Sigmoid colon (tissue), 7 donors: ENCODE data around the gene RAB3C. TPM values are rescaled to one million over a fixed set of nuclear protein-coding genes. Genes with fewer than 3 reads are reported as not detected.

Source experiments
- DNase-seq: peaks from one replicate; pipeline ENCODE4 v3.0.0-alpha.2; 2019
- H3K27ac ChIP-seq, 4 donors: fragments of 200-600 bp; sonication (generic); one replicate each; pipeline ENCODE4 v1.5.1; 2016 to 2019; ENCODE audit warnings: mild to moderate bottlenecking in 1 of 4
- H3K27me3 ChIP-seq, 3 donors: fragments of 200-600 bp; sonication (generic); one replicate each; pipeline ENCODE4 v1.5.1; 2019; ENCODE audit warnings: mild to moderate bottlenecking in 1 of 3
- H3K36me3 ChIP-seq, 4 donors: fragments of 200-600 bp; sonication (generic); one replicate each; pipeline ENCODE4 v1.5.1; 2016 to 2019
- H3K4me1 ChIP-seq, 4 donors: fragments of 200-600 bp; sonication (generic); one replicate each; pipeline ENCODE4 v1.5.1; 2017 to 2019
- H3K4me3 ChIP-seq, 4 donors: fragments of 200-600 bp; sonication (generic); one replicate each; pipeline ENCODE4 v1.5.1; 2017 to 2019; ENCODE audit warnings: mild to moderate bottlenecking in 2 of 4, moderate library complexity in 1 of 4
- H3K9me3 ChIP-seq, 4 donors: fragments of 200-600 bp in 3 of 4; sonication (generic) in 3 of 4; one replicate each; pipeline versions ENCODE4 v1.5.1 to v1.6.1; 2013 to 2019
- CTCF ChIP-seq, 4 experiments: fragments of 450-650 bp in 3 of 4; fragments of 200-600 bp in 1 of 4; IDR thresholded peaks; one replicate each; pipeline ENCODE4 v1.5.1; 2016 to 2019; ENCODE audit warnings: antibody characterized with exemption in 4 of 4, mild to moderate bottlenecking in 3 of 4, moderate library complexity in 2 of 4
- EP300 ChIP-seq, 4 donors: sonication (generic); formaldehyde crosslinking; IDR thresholded peaks; one replicate each; pipeline ENCODE4 v1.6.1; 2017; ENCODE audit warnings: antibody characterized with exemption in 4 of 4
- POLR2A ChIP-seq, 2 donors: fragments of 450-650 bp; IDR thresholded peaks; one replicate each; pipeline ENCODE4 v1.6.1; 2016; ENCODE audit warnings: antibody characterized with exemption in 2 of 2, mild to moderate bottlenecking in 2 of 2, moderate library complexity in 2 of 2
- POLR2AphosphoS5 ChIP-seq, 4 donors: sonication (generic); formaldehyde crosslinking; IDR thresholded peaks; one replicate each; pipeline ENCODE4 v1.6.1; 2017; ENCODE audit warnings: antibody characterized with exemption in 4 of 4
- WGBS, 2 donors: extraction: QIAGEN DNeasy Blood & Tissue Kit; methylation state at CpG; one replicate each; pipeline ENCODE4 v1.1.7; 2013; 5-methylcytosine and 5-hydroxymethylcytosine counted together
- intact Hi-C: fragments of 100-400 bp; cut with DNase I; formaldehyde crosslinking; loops from one replicate; pipeline ENCODE4 v1.15.1; 2023
- polyA plus RNA-seq, 3 donors: library from polyadenylated mRNA; stranded (reverse); fragments of 200-250 nt; gene quantifications; one replicate each; pipeline ENCODE4 v1.2.3, GENCODE V29; 2013
- total RNA-seq, 4 donors: library from RNA; depleted of rRNA; stranded (reverse); fragments of >200 nt; gene quantifications; one replicate each; pipeline ENCODE4 v1.1.0, GENCODE V29; 2016
- donor health status: healthy with polysubstance abuse.
- donor health status: Bipolar disorder and iron deficiency.
- donor health status: healthy.

The RAB3C gene
- total and polyA plus RNA-seq, 7 donors, result under 0.01 to 17.6 (median 2.4) TPM; not detected in 1

GRCh38 chr5:58736214-58736613 lies 153.3 kb downstream of the RAB3C start:
- TF ChIP-seq POLR2A (IDR thresholded peaks at IDR 0.05) (no peak), CTCF (IDR thresholded peaks at IDR 0.05) (no peak), POLR2AphosphoS5 (IDR thresholded peaks at IDR 0.05) (no peak), EP300 (IDR thresholded peaks at IDR 0.05) (no peak)
- no peaks in the 10 kb centered on the region for H3K9me3 ChIP-seq
- no peaks in the 10 kb centered on the region for H3K27me3 ChIP-seq
- 90 to 92% methylated on average over 5 of the region's 5 CpGs for WGBS, 2 donors
- H3K4me3 ChIP-seq, result no peak overlapping the region
- DNase-seq, result no peak
- intact Hi-C loops, result no loop called here
- no peaks in the 10 kb centered on the region for H3K4me1 ChIP-seq
- no peak overlapping the region for H3K27ac ChIP-seq
- H3K36me3 ChIP-seq, result no peaks in the 10 kb centered on the region

- H3K4me1 ChIP-seq, result no peaks in the 10 kb centered on the region
- no peaks in the 10 kb centered on the region for H3K36me3 ChIP-seq
- H3K4me3 ChIP-seq, result no peak overlapping the region
- H3K27ac ChIP-seq, result no peak overlapping the region
- intact Hi-C loops, result no loop called here
- TF ChIP-seq POLR2AphosphoS5 (IDR thresholded peaks at IDR 0.05), result no peak
- no peak for TF ChIP-seq EP300 (IDR thresholded peaks at IDR 0.05)
- TF ChIP-seq POLR2A (IDR thresholded peaks at IDR 0.05), result no peak
- TF ChIP-seq CTCF (IDR thresholded peaks at IDR 0.05), result no peak
- H3K9me3 ChIP-seq, result no peaks in the 10 kb centered on the region
- DNase-seq, result no peak
- H3K27me3 ChIP-seq, result no peaks in the 10 kb centered on the region
Observed at GRCh38 chr5:58737671-58738070, 154.8 kb downstream of the RAB3C start.

- 52 to 82% methylated on average over 2 of the region's 2 CpGs for whole genome bisulfite sequencing, 2 donors
- no peak for TF ChIP-seq EP300 (IDR thresholded peaks at IDR 0.05)
- no peak for TF ChIP-seq POLR2A (IDR thresholded peaks at IDR 0.05)
- TF ChIP-seq CTCF (IDR thresholded peaks at IDR 0.05), result no peak
- no peak for TF ChIP-seq POLR2AphosphoS5 (IDR thresholded peaks at IDR 0.05)
- no peak overlapping the region for H3K4me3 ChIP-seq
- intact Hi-C loops, result no loop called here
- no peaks in the 10 kb centered on the region for H3K9me3 ChIP-seq
- DNase-seq, result no peak
- H3K27me3 ChIP-seq, result no peaks in the 10 kb centered on the region
- no peaks in the 10 kb centered on the region for H3K4me1 ChIP-seq
- no peak overlapping the region for H3K27ac ChIP-seq
- no peaks in the 10 kb centered on the region for H3K36me3 ChIP-seq
Observed at GRCh38 chr5:58738336-58738735, 155.5 kb downstream of the RAB3C start.

GRCh38 chr5:58739051-58739450 lies 156.2 kb downstream of the RAB3C start:
- TF ChIP-seq POLR2A (IDR thresholded peaks at IDR 0.05) (no peak), CTCF (IDR thresholded peaks at IDR 0.05) (no peak), POLR2AphosphoS5 (IDR thresholded peaks at IDR 0.05) (no peak), EP300 (IDR thresholded peaks at IDR 0.05) (no peak)
- intact Hi-C loops, result no loop called here
- Histone ChIP-seq H3K27ac (no peak overlapping the region), H3K36me3 (no peaks in the 10 kb centered on the region), H3K27me3 (no peaks in the 10 kb centered on the region), H3K4me3 (no peak overlapping the region), H3K4me1 (no peaks in the 10 kb centered on the region), H3K9me3 (no peaks in the 10 kb centered on the region)
- no peak for DNase-seq
- 65 to 88% methylated on average over 2 of the region's 2 CpGs for WGBS, 2 donors

GRCh38 chr5:58740956-58741355 lies 158.1 kb downstream of the RAB3C start:
- no peak for TF ChIP-seq POLR2A (IDR thresholded peaks at IDR 0.05)
- no peak for TF ChIP-seq CTCF (IDR thresholded peaks at IDR 0.05)
- TF ChIP-seq EP300 (IDR thresholded peaks at IDR 0.05), result no peak
- no peak for TF ChIP-seq POLR2AphosphoS5 (IDR thresholded peaks at IDR 0.05)
- no peaks in the 10 kb centered on the region for H3K36me3 ChIP-seq
- H3K9me3 ChIP-seq, result no peaks in the 10 kb centered on the region
- no peak for DNase-seq
- intact Hi-C loops, result no loop called here
- no peaks in the 10 kb centered on the region for H3K27me3 ChIP-seq
- H3K4me3 ChIP-seq, result no peak overlapping the region
- WGBS, 2 donors, result 90 to 92% methylated on average over 3 of the region's 3 CpGs
- H3K4me1 ChIP-seq, result no peaks in the 10 kb centered on the region
- no peak overlapping the region for H3K27ac ChIP-seq
